Measurements from ENCODE around the gene ARHGAP22.

ARHGAP22 gene

GRCh38 chr10:48495282-48496045, 109.4 kb downstream of the ARHGAP22 start:
- DNase-seq = no peak

DNA sequence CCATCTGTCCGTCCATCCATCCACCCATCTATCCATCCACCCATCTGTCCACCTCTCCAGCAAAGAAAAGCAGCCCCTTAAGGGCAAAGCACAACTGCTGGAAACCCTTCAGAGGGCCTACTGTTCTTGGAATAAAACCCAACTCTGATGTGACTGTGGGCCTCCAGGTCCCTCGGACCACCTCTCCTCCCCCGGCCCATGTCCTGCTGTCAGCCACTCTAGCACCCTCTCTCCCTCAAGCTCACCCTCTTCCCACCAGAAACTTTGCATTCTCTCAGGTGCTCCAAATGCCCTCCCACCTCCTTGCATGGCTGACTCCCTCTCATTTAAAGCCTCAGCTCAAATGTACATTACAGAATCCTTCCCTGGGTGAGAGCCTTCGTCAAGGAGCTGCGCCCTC, 110.3 kb downstream of the ARHGAP22 start:
- no peak for DNase-seq

GRCh38 chr10:48494073-48494472, 110.8 kb downstream of the ARHGAP22 start:
- peak; percentile 10 for DNase-seq

DNA sequence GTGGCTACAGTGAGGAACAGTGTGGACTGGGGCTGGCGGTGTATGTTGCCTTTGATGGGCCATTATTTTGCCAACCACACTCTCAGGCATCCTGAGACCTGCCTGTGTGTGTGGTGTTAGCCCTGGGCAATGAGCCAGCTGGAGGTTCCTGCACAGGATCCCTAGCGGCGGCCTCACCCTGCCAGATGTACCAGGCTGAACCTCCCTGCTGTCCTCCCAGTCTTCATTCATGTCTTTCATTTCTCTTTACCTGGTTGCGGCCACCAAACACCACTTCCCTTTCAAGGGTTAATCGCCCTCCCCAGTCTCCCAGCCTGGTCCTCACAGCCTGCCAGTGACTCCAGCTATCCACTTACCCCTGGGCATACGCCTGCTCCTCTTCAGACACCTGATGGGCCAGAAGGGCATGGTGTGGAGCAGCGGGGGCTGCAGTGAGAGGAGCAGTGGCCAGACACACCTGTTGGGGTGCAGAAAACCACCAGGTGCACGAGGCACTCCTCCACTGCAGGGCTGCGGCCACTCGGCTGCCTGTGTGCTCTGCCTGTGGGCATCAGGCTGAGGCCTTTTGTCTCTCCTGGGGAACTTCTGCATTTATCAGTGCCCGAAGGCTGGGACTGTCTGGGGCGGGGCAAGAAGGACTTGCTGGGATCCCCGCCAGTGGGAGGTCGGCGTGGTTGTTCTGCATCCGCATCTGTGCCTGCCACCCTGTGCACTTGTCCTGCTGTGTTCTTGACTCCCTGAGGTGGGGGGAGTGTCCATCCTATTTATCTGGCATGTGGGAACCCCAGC, 111.6 kb downstream of the ARHGAP22 start:
- DNase-seq = no peak

- DNase-seq = no peak
Measured at GRCh38 chr10:48492201-48492600, 112.7 kb downstream of the ARHGAP22 start.

DNA sequence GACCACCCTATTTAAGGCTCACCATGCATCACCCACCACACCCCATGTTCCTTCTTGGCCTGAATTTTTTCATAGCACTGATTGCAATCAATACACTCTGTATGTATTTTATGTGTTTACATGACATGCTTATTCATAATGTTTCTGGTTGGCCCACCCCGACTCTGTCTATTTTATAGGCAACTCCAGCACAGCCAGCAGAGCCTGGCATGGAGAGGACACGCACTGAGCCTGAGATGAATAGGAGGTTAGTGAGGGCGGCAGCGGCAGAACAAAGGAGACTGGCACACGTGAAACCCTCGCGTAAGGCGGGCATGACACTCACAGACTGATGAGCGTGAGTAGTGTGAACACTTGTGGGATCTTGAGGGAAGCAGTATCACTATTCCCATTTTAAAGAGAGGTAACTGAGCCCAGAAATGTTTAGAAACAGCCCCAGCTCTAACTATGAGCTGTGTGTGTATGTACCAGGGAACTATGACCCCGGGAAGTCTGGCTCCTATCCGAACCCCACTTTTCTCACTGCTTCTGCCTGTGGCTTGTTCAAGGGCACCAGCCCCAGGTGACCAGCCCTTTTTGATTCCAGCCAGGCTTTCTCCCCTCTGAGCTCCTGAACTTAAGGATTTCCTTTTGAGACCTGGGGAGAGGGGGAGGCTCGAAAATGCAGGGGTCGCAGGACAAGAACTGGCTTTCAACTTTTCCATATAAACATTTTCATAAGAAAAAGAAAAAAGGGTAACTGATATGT, 113.3 kb downstream of the ARHGAP22 start:
- DNase-seq = no peak

- DNase-seq = no peak
Measured at GRCh38 chr10:48490946-48491345, 113.9 kb downstream of the ARHGAP22 start.

GRCh38 chr10:48490571-48490940, 114.3 kb downstream of the ARHGAP22 start:
- DNase-seq = no peak

DNA sequence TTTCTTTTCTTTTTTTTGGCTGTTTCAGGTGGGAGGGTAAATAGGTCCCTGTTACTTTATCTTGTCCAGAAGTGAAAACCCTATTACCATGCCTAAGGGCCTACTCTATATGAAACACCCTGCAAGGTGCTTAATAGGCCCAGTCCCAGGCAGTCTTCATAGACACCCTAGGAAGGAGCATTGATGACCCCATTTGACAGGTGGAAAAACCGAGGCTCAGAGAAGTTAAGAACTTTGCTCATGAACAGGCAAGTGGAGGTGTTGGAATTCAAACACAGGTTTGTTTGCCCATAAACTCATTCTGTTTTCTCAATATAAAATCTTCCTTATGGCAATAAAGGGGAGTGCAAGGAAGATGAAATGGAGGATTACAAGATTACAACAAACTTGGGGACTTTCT, 115.8 kb downstream of the ARHGAP22 start:
- DNase-seq = no peak

GRCh38 chr10:48487244-48487643, 117.6 kb downstream of the ARHGAP22 start:
- DNase-seq = no peak

DNA sequence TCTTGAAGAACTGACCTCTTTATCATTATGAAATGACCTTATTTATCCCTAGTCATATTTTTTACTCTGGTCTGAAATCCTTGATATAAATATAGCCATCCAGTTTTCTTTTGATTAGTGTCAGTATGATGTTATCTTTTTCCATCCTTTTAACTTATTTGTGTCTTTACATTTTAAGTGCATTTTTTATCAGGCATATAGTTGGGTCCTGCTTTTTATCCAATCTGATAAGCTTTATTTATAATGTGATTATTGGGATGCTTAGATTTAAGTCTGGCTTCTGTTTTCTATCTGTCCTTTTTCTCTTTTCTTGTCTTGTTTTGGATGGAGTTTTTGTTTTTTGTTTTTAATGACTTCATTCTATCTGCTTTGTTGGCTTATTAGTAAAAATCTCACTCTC, 119.2 kb downstream of the ARHGAP22 start:
- no peak for DNase-seq

GRCh38 chr10:48484911-48485310, 120.0 kb downstream of the ARHGAP22 start:
- no peak for DNase-seq

DNA sequence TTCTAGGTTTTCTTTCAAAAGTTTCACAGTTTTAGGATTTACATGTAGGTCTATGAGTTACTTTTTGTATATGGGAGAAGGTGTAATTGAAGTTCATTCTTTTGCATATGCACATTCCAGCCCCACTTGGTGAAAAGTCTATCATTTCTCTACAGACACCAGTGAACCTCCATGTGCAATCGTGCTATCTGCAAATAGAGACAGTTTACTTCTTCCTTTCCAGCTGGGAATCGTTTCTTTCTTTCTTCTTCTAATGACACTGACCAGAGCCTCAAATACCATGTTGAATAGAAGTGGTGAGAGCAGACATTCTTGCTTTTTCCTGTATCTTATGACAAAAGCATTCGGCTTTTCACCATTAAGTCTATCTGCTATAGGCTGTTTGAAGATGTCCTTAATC, 122.7 kb downstream of the ARHGAP22 start:
- no peak for DNase-seq

DNA sequence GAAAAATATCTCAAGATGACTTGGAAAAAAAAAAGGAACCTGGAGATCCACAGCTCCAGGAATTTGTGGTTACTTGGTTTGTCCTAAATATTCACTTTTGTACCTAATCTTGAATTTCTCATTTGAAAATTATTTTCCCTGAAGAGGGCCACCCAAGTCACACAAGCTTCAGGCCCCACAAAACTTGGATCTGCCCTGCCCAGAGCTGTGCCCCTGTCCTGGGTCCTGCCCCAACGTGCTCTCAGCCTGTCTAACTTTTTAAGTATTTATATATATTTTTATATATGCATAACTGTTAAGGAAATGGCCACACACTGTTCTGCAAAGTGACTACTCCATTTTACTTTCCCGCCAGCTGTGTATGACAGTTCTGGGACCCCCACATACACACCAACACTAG, 123.5 kb downstream of the ARHGAP22 start:
- DNase-seq = no peak

DNA sequence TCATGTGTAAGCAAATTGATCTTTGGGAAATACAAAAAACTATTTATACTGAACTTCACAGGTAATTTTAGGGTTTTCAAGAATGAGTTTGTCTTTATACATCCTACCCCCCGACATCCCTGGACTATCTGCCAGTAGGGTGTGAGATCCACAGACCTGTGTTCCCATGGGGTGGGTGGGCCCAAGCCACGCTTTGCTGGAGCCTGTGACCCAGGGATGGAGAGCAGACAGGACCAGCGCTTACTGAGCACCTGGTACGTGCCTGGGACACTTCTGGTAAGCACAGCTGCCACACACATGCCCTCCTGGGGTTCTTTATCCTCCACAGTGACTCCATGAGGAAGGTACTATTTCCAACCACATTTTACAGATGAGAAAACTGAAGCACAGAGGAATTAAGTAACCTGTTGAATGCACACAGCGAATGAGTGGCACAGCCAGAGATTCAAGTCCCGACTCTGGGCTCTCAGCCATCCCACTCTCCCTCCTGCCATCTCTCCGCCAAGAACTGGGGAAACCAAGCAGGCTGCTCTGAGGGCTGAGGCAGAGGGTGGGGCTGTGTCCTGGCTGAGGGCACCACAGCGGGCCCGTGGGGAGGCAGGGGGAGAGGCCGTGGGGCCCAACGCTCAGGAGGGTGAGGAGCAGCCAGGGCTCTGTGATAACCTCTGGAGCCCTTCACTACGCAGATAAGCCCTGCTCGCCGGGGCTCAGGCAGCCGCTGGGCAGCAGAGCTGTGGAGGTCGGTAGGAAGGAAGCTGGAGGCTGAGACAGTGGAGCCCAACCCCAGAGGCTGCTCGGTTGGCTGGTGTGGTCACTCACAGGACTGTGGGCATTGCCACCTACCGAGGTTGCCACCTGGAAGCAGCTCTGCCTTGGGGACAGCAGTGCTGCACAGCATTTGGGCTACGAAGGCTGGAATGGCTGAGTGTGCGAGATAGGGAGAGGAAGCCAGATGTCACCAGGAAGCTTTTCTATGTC, 124.2 kb downstream of the ARHGAP22 start:
- DNase-seq = no peak

DNA sequence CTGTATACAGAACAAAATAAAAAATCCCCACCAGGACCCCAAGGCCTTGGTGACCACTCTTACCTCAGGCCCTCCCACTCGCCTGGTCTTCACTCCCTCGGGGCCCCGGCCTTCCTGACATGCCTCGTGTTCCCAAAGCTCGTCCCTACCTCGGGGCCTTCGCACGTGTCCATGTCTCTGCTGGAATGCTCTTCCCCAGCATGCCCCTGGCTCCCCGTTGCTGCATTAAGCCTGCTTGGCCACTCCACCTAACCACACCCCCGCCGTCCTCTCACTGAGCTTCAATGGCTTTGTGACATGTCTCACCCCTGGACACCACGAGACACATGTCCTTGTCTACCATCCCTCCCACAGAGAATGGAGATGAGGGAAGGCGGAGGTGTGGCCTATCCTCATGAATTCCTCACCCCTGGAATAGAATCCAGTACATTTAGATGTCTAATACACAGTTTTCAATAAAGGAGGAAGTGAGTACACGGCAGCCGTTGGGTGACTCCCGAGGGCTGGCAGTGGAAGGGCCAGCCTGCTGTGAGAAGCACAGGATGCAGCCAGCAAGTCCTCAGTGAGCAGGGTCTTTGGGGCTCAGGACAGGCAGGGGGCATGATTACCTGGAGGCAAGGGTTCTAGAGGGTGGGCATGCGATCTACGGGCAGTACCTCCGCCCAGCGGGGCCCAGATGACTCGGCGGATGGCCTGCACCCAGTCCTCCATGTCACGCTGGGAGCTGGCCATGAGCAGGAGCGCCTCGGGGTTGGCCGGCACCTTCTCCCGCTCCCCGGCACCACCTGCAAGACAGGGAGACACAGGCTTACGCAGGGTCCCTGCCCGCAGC, 125.7 kb downstream of the ARHGAP22 start:
- no peak for DNase-seq

DNA sequence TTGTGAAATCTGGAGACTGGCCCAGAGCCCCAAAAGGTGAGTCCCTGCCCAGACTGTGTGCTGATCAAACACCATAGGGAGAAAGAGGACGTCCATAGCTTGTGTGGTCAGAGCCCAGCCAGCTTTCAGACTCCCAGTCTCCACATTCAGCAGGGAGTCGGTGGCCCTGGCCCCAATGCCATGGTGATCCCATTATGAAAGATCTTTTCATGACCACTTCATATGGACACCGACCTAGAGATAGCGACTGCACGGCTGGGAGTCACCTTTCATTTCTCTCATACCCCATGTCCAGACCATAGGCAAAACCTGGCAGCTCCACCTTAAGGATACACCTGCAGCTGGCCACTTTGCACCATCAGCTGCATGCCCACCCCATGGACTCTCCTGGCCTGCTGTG, 126.4 kb downstream of the ARHGAP22 start:
- DNase-seq = no peak

DNA sequence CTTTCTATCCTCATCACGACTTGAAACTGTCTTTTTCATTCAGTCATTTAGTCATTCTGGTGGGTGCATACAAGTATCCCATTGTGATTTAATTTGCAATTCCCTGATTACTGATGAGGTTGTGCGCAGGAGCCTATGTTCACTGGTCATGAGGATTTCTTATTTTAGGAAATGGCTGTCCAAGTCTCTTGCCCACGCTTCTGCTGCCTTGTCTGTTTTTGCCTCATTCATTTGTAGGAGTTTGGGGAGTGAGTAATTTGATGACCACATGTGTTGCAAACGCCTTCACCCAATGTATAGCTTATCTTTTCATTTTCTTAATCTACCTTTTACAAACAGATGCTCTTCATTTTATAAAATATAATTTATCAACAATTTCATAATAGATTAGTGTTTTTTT, 127.3 kb downstream of the ARHGAP22 start:
- DNase-seq = no peak

DNA sequence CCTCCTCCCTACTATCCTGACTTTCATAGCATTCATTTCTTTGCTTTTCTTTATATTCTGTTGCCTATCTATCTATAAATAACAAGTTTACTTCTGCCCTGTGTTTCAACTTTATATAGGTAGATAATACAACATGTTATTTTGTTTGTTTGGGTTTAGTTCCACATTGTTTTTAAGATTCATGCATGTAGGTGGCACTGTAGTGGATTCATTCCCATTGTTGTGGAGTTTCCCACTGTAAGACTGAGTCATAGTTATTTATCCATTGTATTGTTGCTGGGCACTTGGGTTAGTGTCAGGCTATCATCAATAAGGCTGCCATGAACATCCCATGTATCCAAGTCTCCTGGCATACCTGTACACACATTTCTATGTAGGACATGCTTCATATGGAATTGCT, 127.7 kb downstream of the ARHGAP22 start:
- DNase-seq = no peak

DNA sequence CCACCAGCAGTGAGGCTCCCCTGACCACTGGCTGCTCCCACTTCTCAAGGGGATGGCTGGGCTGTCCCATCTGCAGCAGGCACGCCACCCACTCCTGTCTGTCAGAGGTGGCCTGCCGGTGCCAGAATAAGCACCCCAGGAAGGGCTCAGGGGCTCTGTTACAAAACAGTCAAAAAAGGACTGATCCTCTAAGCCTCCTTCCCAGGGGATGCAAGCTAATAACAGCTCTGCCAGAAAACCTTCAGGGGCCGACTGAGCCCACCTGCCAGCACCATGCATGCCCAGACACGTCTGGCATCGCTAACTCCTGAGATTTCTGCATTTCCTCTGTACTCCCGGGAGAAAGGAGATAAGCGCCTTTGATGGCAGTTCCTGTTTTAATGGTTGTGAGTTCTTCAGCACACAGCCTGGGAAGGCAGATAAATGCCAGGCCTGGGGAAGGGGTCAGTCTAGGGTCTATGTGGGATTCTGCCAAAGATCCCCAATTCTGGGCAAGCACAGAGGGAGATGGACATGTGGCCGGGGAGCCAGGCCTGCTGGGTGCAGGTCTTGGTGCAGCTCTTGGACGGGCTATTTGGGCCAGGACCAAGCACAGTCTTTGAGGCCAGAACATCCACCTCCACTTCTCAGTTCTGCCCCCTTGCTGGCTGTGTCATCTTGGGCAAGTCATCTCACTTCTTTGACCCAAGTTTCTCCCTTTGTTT, 128.4 kb downstream of the ARHGAP22 start:
- DNase-seq = no peak

GRCh38 chr10:48475943-48476278, 129.0 kb downstream of the ARHGAP22 start:
- no peak for DNase-seq
